ENCODE results near the gene LCORL. TPM values are rescaled to one million over a fixed set of nuclear protein-coding genes. Genes with fewer than 3 reads are reported as not detected.

LCORL gene
- total and polyA plus RNA-seq, 2 of the 4 experiments (the other 2 are of a cell fraction) = 2.1 to 5.0 TPM

GRCh38 chr4:18039113-18039512, 17.6 kb upstream of the LCORL start:
- ChIA-PET POLR2A (ENCODE audit: unreplicated experiment) (no interaction called here), CTCF (no interaction called here)
- no peak overlapping the region for H2AK9ac ChIP-seq (replicated peaks; ENCODE audit: low read depth, low read length, poor library complexity)
- no peak overlapping the region for H3K4me2 ChIP-seq (ENCODE audit: low read depth, low read length)
- H2BK120ac ChIP-seq (ENCODE audit: low read depth, low read length) = no peak overlapping the region
- no peaks in the 10 kb centered on the region for H3K36me3 ChIP-seq (ENCODE audit: control insufficient read depth, insufficient read depth, low read length)
- no peaks in the 10 kb centered on the region for H3K9me1 ChIP-seq (ENCODE audit: insufficient read depth, low read length)
- no peak overlapping the region for H2AFZ ChIP-seq (replicated peaks; ENCODE audit: low read length, poor library complexity)
- no peak overlapping the region for H3K9ac ChIP-seq (ENCODE audit: low read depth, low read length)
- no CpG with 5 or more reads among the region's 2 CpGs for WGBS, 2 experiments (ENCODE audit: extremely low coverage in 2 of 2, insufficient read length in 1 of 2)
- no peak overlapping the region for H3K14ac ChIP-seq (replicated peaks; ENCODE audit: low read depth, low read length)
- no peak overlapping the region for H2BK15ac ChIP-seq (ENCODE audit: low read depth, low read length)
- no peak overlapping the region for H2BK5ac ChIP-seq (ENCODE audit: low read depth, low read length, poor library complexity, severe bottlenecking)
- no peak overlapping the region for H3K56ac ChIP-seq (ENCODE audit: extremely low read depth, insufficient read depth, low read length)
- no peaks in the 10 kb centered on the region for H3K79me1 ChIP-seq (ENCODE audit: low read depth in 1 of 2, low read length in 2 of 2)
- BruUV-seq (replicated peaks) = no TSS peak
- no peaks in the 10 kb centered on the region for H4K20me1 ChIP-seq (ENCODE audit: insufficient read depth, low read length)
- no peaks in the 10 kb centered on the region for H3K9me3 ChIP-seq (ENCODE audit: control insufficient read depth, insufficient read depth, low read length)
- H4K8ac ChIP-seq (ENCODE audit: low read depth in 2 of 2, low read length in 2 of 2) = no peak overlapping the region
- H2AK5ac ChIP-seq (ENCODE audit: low read depth, low read length) = no peak overlapping the region
- ATAC-seq (ENCODE audit: low read depth) = no peak
- H3K18ac ChIP-seq (ENCODE audit: low read depth, low read length) = no peak overlapping the region
- H3K27me3 ChIP-seq (ENCODE audit: control insufficient read depth, insufficient read depth, low read length) = no peaks in the 10 kb centered on the region; the same call in 1 of the 2 replicates
- no peak overlapping the region for H3K23ac ChIP-seq (ENCODE audit: low read depth, low read length)
- DNase-seq = peak; percentile 5
- dilution Hi-C loops (cut with HindIII; ENCODE audit: low sequenced_read_pairs, unreplicated experiment) = no loop called here
- no peak overlapping the region for H2BK20ac ChIP-seq (ENCODE audit: low read depth, low read length)
- H3K4ac ChIP-seq (ENCODE audit: low read depth, low read length) = no peak overlapping the region
- TF ChIP-seq MXI1 (IDR thresholded peaks at IDR 0.05; ENCODE audit: borderline replicate concordance, low read depth, low read length) = no peak
- TF ChIP-seq, protein P1, sequence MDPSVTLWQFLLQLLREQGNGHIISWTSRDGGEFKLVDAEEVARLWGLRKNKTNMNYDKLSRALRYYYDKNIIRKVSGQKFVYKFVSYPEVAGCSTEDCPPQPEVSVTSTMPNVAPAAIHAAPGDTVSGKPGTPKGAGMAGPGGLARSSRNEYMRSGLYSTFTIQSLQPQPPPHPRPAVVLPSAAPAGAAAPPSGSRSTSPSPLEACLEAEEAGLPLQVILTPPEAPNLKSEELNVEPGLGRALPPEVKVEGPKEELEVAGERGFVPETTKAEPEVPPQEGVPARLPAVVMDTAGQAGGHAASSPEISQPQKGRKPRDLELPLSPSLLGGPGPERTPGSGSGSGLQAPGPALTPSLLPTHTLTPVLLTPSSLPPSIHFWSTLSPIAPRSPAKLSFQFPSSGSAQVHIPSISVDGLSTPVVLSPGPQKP (IDR thresholded peaks at IDR 0.05; ENCODE audit: borderline replicate concordance, low read depth, low read length) = no peak
- no peak for TF ChIP-seq SMC3 (IDR thresholded peaks at IDR 0.05; ENCODE audit: low read depth, low read length)
- TF ChIP-seq RFX5 (IDR thresholded peaks at IDR 0.05; ENCODE audit: low read depth, low read length) = no peak
- TF ChIP-seq FOS (IDR thresholded peaks at IDR 0.05; ENCODE audit: low read depth, low read length) = no peak
- no peak for TF ChIP-seq MAZ (IDR thresholded peaks at IDR 0.05; ENCODE audit: borderline replicate concordance, low read depth, low read length)
- no peak for TF ChIP-seq BHLHE40 (IDR thresholded peaks at IDR 0.05; ENCODE audit: low read depth, low read length)
- TF ChIP-seq NFE2L2 (IDR thresholded peaks at IDR 0.05; ENCODE audit: low read depth, low read length) = no peak
- no peak for TF ChIP-seq MAFK (IDR thresholded peaks at IDR 0.05; ENCODE audit: low read depth, low read length)
- no peak for TF ChIP-seq RAD21 (IDR thresholded peaks at IDR 0.05; ENCODE audit: low read length)
- TF ChIP-seq RCOR1 (IDR thresholded peaks at IDR 0.05; ENCODE audit: insufficient replicate concordance, low read length) = no peak
- TF ChIP-seq, protein P2, sequence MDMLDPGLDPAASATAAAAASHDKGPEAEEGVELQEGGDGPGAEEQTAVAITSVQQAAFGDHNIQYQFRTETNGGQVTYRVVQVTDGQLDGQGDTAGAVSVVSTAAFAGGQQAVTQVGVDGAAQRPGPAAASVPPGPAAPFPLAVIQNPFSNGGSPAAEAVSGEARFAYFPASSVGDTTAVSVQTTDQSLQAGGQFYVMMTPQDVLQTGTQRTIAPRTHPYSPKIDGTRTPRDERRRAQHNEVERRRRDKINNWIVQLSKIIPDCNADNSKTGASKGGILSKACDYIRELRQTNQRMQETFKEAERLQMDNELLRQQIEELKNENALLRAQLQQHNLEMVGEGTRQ (IDR thresholded peaks at IDR 0.05; ENCODE audit: low read depth, low read length) = no peak
- TF ChIP-seq POLR2A (IDR thresholded peaks at IDR 0.05; ENCODE audit: low read depth, low read length) = no peak
- no peak for TF ChIP-seq CTCF (conservative IDR thresholded peaks at IDR 0.05; ENCODE audit: low read depth, low read length)
- TF ChIP-seq CEBPB (IDR thresholded peaks at IDR 0.05; ENCODE audit: low read depth, low read length) = no peak
- no peak for TF ChIP-seq CHD1 (IDR thresholded peaks at IDR 0.05; ENCODE audit: low read depth, low read length)
- in situ Hi-C loops (cut with MboI; ENCODE audit: low sequenced_read_pairs) = no loop called here
- H3K27ac ChIP-seq (ENCODE audit: insufficient read depth, low read length) = no peak overlapping the region
- H4K5ac ChIP-seq (ENCODE audit: low read depth, low read length) = no peak overlapping the region
- H3K4me3 ChIP-seq (ENCODE audit: insufficient read depth, low read depth, low read length) = no peak overlapping the region
- no peak overlapping the region for H4K91ac ChIP-seq (ENCODE audit: insufficient read depth, low read depth, low read length)
- H3K4me1 ChIP-seq (ENCODE audit: control insufficient read depth, insufficient read depth, low read length) = no peaks in the 10 kb centered on the region
- intact Hi-C loops (cut with micrococcal nuclease) = no loop called here
